Mucosa of stomach (tissue), 1 donor: ENCODE results near the gene LYRM2.
"Not testable (repeated sequence)": the region's sequence is repeated elsewhere in the genome, so short reads cannot be mapped to it uniquely, and the experiment has no call there.

Experiments
- H3K27me3 ChIP-seq: one replicate; pipeline ENCODE4 v1.7.0; 2013; ENCODE audit warnings: mild to moderate bottlenecking, low read length; ENCODE audit not compliant: control insufficient read depth, insufficient read depth
- H3K36me3 ChIP-seq: one replicate; pipeline ENCODE4 v1.7.0; 2013; ENCODE audit warnings: low read length; ENCODE audit not compliant: control insufficient read depth, insufficient read depth
- H3K4me1 ChIP-seq: one replicate; pipeline ENCODE4 v1.7.0; 2013; ENCODE audit warnings: mild to moderate bottlenecking, low read length; ENCODE audit not compliant: control insufficient read depth, insufficient read depth
- H3K4me3 ChIP-seq: one replicate; pipeline ENCODE4 v1.7.0; 2013; ENCODE audit warnings: low read length
- H3K9ac ChIP-seq: one replicate; pipeline ENCODE4 v1.7.0; 2013; ENCODE audit warnings: mild to moderate bottlenecking, low read length, moderate library complexity
- H3K9me3 ChIP-seq: one replicate; pipeline ENCODE4 v1.7.0; 2013; ENCODE audit warnings: mild to moderate bottlenecking, low read length, moderate library complexity; ENCODE audit not compliant: control insufficient read depth
- donor health status: Pancreatic carcinoma.

LYRM2 gene

GRCh38 chr6:89641581-89641980 lies 3.0 kb upstream of the LYRM2 start:
- H3K9me3 ChIP-seq, H3K27me3 ChIP-seq, H3K36me3 ChIP-seq, H3K9ac ChIP-seq, H3K4me1 ChIP-seq, H3K4me3 ChIP-seq: not testable (repeated sequence)

GRCh38 chr6:89640804-89641203 lies 2.3 kb upstream of the LYRM2 start:
- H3K9me3 ChIP-seq, result no peaks in the 10 kb centered on the region
- no peaks in the 10 kb centered on the region for H3K36me3 ChIP-seq
- H3K27me3 ChIP-seq, result no peaks in the 10 kb centered on the region
- H3K4me1 ChIP-seq, result peaks cover 5% of the 10 kb centered on the region
- H3K4me3 ChIP-seq, result no peak overlapping the region
- no peak overlapping the region for H3K9ac ChIP-seq

GRCh38 chr6:89637960-89638319 lies 607 bp downstream of the LYRM2 start:
- Histone ChIP-seq H3K9me3 (no peaks in the 10 kb centered on the region), H3K4me3 (peak overlapping the region; percentile 70)

GRCh38 chr6:89636412-89636811 lies 2.1 kb downstream of the LYRM2 start:
- not testable (repeated sequence) for H3K9ac ChIP-seq, H3K27me3 ChIP-seq, H3K4me1 ChIP-seq, H3K9me3 ChIP-seq, H3K36me3 ChIP-seq, H3K4me3 ChIP-seq

More at GRCh38 chr6:89637960-89638319, 607 bp downstream of the LYRM2 start:
- Histone ChIP-seq H3K9ac (peak overlapping the region; percentile 67), H3K36me3 (no peaks in the 10 kb centered on the region), H3K4me1 (peaks cover 5% of the 10 kb centered on the region), H3K27me3 (no peaks in the 10 kb centered on the region)

- H3K36me3 ChIP-seq, result no peaks in the 10 kb centered on the region
- H3K4me1 ChIP-seq, result no peaks in the 10 kb centered on the region
- no peak overlapping the region for H3K9ac ChIP-seq
- no peak overlapping the region for H3K4me3 ChIP-seq
- H3K27me3 ChIP-seq, result no peaks in the 10 kb centered on the region
- no peaks in the 10 kb centered on the region for H3K9me3 ChIP-seq
Measured at GRCh38 chr6:89630488-89630887, 8.1 kb downstream of the LYRM2 start.

- Histone ChIP-seq H3K9me3 (no peaks in the 10 kb centered on the region), H3K4me1 (no peaks in the 10 kb centered on the region), H3K27me3 (no peaks in the 10 kb centered on the region), H3K9ac (no peak overlapping the region), H3K36me3 (no peaks in the 10 kb centered on the region), H3K4me3 (no peak overlapping the region)
Measured at GRCh38 chr6:89623749-89624148, 14.8 kb downstream of the LYRM2 start.

- Histone ChIP-seq H3K27me3 (no peaks in the 10 kb centered on the region), H3K9ac (no peak overlapping the region), H3K4me1 (no peaks in the 10 kb centered on the region), H3K9me3 (no peaks in the 10 kb centered on the region), H3K36me3 (no peaks in the 10 kb centered on the region), H3K4me3 (no peak overlapping the region)
Measured at GRCh38 chr6:89619567-89619966, 19.0 kb downstream of the LYRM2 start.

- Histone ChIP-seq H3K9me3 (no peaks in the 10 kb centered on the region), H3K27me3 (no peaks in the 10 kb centered on the region), H3K4me1 (no peaks in the 10 kb centered on the region), H3K9ac (no peak overlapping the region), H3K4me3 (no peak overlapping the region), H3K36me3 (no peaks in the 10 kb centered on the region)
Measured at GRCh38 chr6:89618026-89618425, 20.5 kb downstream of the LYRM2 start.

GRCh38 chr6:89616531-89616930 lies 22.0 kb downstream of the LYRM2 start:
- H3K9ac ChIP-seq, result no peak overlapping the region
- H3K36me3 ChIP-seq, result no peaks in the 10 kb centered on the region
- H3K4me1 ChIP-seq, result no peaks in the 10 kb centered on the region
- no peaks in the 10 kb centered on the region for H3K9me3 ChIP-seq
- no peak overlapping the region for H3K4me3 ChIP-seq
- H3K27me3 ChIP-seq, result no peaks in the 10 kb centered on the region

GRCh38 chr6:89615882-89616281 lies 22.7 kb downstream of the LYRM2 start:
- Histone ChIP-seq H3K9me3 (no peaks in the 10 kb centered on the region), H3K4me3 (no peak overlapping the region), H3K4me1 (no peaks in the 10 kb centered on the region), H3K36me3 (no peaks in the 10 kb centered on the region), H3K9ac (no peak overlapping the region), H3K27me3 (no peaks in the 10 kb centered on the region)

- Histone ChIP-seq H3K4me3 (no peak overlapping the region), H3K9me3 (no peaks in the 10 kb centered on the region), H3K9ac (no peak overlapping the region), H3K4me1 (no peaks in the 10 kb centered on the region), H3K36me3 (no peaks in the 10 kb centered on the region), H3K27me3 (no peaks in the 10 kb centered on the region)
Measured at GRCh38 chr6:89613790-89614189, 24.8 kb downstream of the LYRM2 start.

- H3K9ac ChIP-seq, result no peak overlapping the region
- H3K9me3 ChIP-seq, result no peaks in the 10 kb centered on the region
- H3K36me3 ChIP-seq, result no peaks in the 10 kb centered on the region
- H3K4me3 ChIP-seq, result no peak overlapping the region
- no peaks in the 10 kb centered on the region for H3K27me3 ChIP-seq
- H3K4me1 ChIP-seq, result no peaks in the 10 kb centered on the region
Measured at GRCh38 chr6:89612121-89612520, 26.4 kb downstream of the LYRM2 start.

- no peaks in the 10 kb centered on the region for H3K9me3 ChIP-seq
- no peaks in the 10 kb centered on the region for H3K27me3 ChIP-seq
- H3K4me1 ChIP-seq, result no peaks in the 10 kb centered on the region
- H3K4me3 ChIP-seq, result no peak overlapping the region
- H3K9ac ChIP-seq, result no peak overlapping the region
- no peaks in the 10 kb centered on the region for H3K36me3 ChIP-seq
Measured at GRCh38 chr6:89611666-89612065, 26.9 kb downstream of the LYRM2 start.
